Measurements from ENCODE around the gene DLGAP1.

The DLGAP1 gene

DNA sequence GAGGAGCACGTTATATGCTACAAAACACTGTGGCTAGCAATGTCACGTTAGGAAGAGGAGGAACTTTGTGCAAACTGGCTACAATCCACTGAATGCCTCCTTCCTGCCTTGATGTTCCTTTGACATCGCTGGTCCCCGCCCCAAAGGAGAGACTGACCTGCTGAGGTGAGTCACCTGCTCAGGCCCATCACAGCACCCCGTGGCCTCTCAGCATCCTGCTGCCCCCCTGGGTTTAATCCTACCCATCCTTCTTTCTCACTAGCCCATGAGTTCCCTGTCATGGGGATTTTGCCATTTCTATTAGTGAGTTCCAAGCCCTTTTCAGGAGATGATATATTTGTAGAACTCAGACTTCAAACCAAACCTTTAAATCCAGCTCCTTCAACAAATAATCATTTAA is 16.2 kb downstream of the DLGAP1 start:
- Histone ChIP-seq H3K4me3 (ENCODE audit: low read depth in 1 of 2, low read length in 2 of 2) (no peak overlapping the region), H3K9me3 (ENCODE audit: control insufficient read depth in 1 of 2, low read length in 2 of 2) (no peaks in the 10 kb centered on the region), H3K36me3 (ENCODE audit: control insufficient read depth in 1 of 2, insufficient read depth in 2 of 2, low read length in 2 of 2) (no peaks in the 10 kb centered on the region), H3K9ac (ENCODE audit: low read depth in 1 of 2, low read length in 2 of 2) (no peak overlapping the region), H3K27me3 (ENCODE audit: control insufficient read depth in 1 of 2, insufficient read depth in 2 of 2, low read length in 2 of 2) (no peaks in the 10 kb centered on the region), H3K4me1 (ENCODE audit: control insufficient read depth in 1 of 2, insufficient read depth in 2 of 2, low read length in 2 of 2) (no peaks in the 10 kb centered on the region), H3K27ac (ENCODE audit: low read depth, low read length) (no peak overlapping the region)

DNA sequence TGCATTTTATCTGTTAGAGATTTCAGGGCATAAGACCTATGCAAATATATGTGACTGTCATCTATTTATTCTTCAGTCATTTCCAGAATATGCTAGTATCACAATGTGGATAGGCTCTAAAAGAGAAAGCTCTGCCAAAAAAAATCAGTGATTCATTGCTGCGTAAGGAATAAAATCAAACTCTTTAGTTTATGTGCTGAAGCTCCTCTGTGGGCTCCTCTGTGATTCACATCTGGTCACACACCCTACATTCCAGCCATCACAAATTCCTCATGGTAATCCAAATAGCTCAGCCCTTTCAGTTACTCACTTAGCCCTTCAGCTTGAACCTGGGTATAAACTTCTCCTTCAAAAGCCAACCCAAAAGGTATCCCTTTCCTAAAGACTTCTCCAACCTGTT is 21.4 kb downstream of the DLGAP1 start:
- no peaks in the 10 kb centered on the region for H3K9me3 ChIP-seq (ENCODE audit: control insufficient read depth in 1 of 2, low read length in 2 of 2)
- no peaks in the 10 kb centered on the region for H3K4me1 ChIP-seq (ENCODE audit: control insufficient read depth in 1 of 2, insufficient read depth in 2 of 2, low read length in 2 of 2)
- H3K36me3 ChIP-seq (ENCODE audit: control insufficient read depth in 1 of 2, insufficient read depth in 2 of 2, low read length in 2 of 2), result no peaks in the 10 kb centered on the region
- H3K27me3 ChIP-seq (ENCODE audit: control insufficient read depth in 1 of 2, insufficient read depth in 2 of 2, low read length in 2 of 2), result no peaks in the 10 kb centered on the region
- H3K9ac ChIP-seq (ENCODE audit: low read depth in 1 of 2, low read length in 2 of 2), result no peak overlapping the region
- H3K27ac ChIP-seq (ENCODE audit: low read depth, low read length), result no peak overlapping the region
- no peak overlapping the region for H3K4me3 ChIP-seq (ENCODE audit: low read depth in 1 of 2, low read length in 2 of 2)

DNA sequence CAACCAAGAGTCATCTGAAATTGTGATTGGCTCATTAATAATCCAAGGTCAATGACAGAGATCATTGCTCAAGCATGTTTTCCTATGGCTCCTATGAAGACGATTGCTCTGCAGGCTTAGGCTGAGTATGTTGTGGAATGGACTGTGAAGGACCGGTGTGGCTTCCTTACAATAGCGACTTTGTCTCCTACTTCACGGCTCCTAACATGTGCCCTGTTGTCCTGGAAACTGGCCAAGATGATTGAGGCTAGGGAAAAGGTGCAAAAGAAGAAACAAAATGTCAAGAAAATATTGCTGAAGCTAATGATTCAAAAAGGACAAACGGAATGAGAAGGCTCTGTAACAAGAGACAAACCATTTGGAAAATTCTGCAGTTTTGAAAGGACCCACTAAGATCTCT is 24.3 kb downstream of the DLGAP1 start:
- H3K36me3 ChIP-seq (ENCODE audit: control insufficient read depth in 1 of 2, insufficient read depth in 2 of 2, low read length in 2 of 2), result no peaks in the 10 kb centered on the region
- no peaks in the 10 kb centered on the region for H3K4me1 ChIP-seq (ENCODE audit: control insufficient read depth in 1 of 2, insufficient read depth in 2 of 2, low read length in 2 of 2)
- H3K27ac ChIP-seq (ENCODE audit: low read depth, low read length), result no peak overlapping the region
- H3K9me3 ChIP-seq (ENCODE audit: control insufficient read depth in 1 of 2, low read length in 2 of 2), result no peaks in the 10 kb centered on the region
- no peaks in the 10 kb centered on the region for H3K27me3 ChIP-seq (ENCODE audit: control insufficient read depth in 1 of 2, insufficient read depth in 2 of 2, low read length in 2 of 2)
- no peak overlapping the region for H3K4me3 ChIP-seq (ENCODE audit: low read depth in 1 of 2, low read length in 2 of 2)
- no peak overlapping the region for H3K9ac ChIP-seq (ENCODE audit: low read depth in 1 of 2, low read length in 2 of 2)

DNA sequence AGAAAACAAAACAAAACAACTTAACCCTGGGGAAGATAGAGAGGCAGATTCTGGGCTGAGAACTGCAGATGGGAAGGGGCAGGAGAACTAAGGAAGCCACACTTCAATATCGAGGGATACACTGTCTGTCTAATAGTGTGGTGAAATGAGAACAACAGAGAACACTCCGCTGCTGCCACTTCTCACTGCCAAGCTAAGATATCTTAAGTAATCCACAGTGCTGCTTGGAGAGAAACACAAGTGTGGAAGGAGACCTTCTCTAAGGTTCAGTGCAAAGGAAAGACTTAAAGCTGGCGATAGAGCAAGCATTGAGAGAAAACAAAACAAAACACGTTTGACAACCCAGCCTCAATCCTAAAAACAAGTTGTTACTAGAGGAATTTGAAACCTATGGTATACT is 37.4 kb downstream of the DLGAP1 start:
- Histone ChIP-seq H3K4me1 (ENCODE audit: control insufficient read depth in 1 of 2, insufficient read depth in 2 of 2, low read length in 2 of 2) (no peaks in the 10 kb centered on the region), H3K27ac (ENCODE audit: low read depth, low read length) (no peak overlapping the region), H3K4me3 (ENCODE audit: low read depth in 1 of 2, low read length in 2 of 2) (no peak overlapping the region), H3K9me3 (ENCODE audit: control insufficient read depth in 1 of 2, low read length in 2 of 2) (no peaks in the 10 kb centered on the region), H3K27me3 (ENCODE audit: control insufficient read depth in 1 of 2, insufficient read depth in 2 of 2, low read length in 2 of 2) (no peaks in the 10 kb centered on the region), H3K9ac (ENCODE audit: low read depth in 1 of 2, low read length in 2 of 2) (no peak overlapping the region), H3K36me3 (ENCODE audit: control insufficient read depth in 1 of 2, insufficient read depth in 2 of 2, low read length in 2 of 2) (no peaks in the 10 kb centered on the region)

DNA sequence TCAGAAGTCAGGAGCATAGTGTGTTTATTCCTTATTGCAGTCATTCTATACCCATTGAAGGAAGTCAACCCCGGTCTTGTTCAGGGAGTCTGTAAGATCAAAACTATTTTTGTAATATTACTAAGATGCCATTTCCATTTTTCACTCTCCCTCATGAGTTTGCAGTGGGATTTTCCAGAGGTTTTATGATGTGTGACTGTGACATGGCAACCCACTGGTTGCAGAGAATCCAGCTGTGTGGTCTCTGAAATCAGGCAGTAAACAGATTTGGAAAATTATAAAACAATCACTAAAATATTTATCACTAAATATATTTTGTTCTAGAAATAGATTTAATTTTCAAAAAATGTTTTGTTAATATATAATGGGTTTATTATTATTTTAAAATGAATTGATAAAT is 38.1 kb downstream of the DLGAP1 start:
- Histone ChIP-seq H3K4me3 (ENCODE audit: low read depth in 1 of 2, low read length in 2 of 2) (no peak overlapping the region), H3K27ac (ENCODE audit: low read depth, low read length) (no peak overlapping the region), H3K9me3 (ENCODE audit: control insufficient read depth in 1 of 2, low read length in 2 of 2) (no peaks in the 10 kb centered on the region), H3K4me1 (ENCODE audit: control insufficient read depth in 1 of 2, insufficient read depth in 2 of 2, low read length in 2 of 2) (no peaks in the 10 kb centered on the region), H3K9ac (ENCODE audit: low read depth in 1 of 2, low read length in 2 of 2) (no peak overlapping the region), H3K27me3 (ENCODE audit: control insufficient read depth in 1 of 2, insufficient read depth in 2 of 2, low read length in 2 of 2) (no peaks in the 10 kb centered on the region), H3K36me3 (ENCODE audit: control insufficient read depth in 1 of 2, insufficient read depth in 2 of 2, low read length in 2 of 2) (no peaks in the 10 kb centered on the region)

DNA sequence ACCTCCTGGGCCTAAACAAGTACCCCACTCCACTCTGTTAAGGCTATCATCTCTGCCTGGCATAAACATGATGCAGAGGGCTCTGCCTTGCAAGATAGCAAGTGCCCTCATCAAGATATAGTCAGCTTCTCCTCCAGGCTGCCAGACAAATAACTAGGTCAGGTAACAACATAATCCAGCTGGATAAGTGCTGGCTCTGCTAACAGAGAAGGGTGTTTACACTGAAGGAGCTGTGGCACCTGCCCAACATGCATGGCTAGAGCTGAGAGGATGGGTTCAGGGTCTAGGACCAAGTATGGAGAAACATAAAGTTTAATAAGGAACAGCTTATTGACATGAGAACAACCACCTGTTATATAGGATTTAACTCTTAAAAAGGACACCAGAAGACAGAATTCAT is 42.8 kb downstream of the DLGAP1 start:
- Histone ChIP-seq H3K9ac (ENCODE audit: low read depth in 1 of 2, low read length in 2 of 2) (no peak overlapping the region), H3K9me3 (ENCODE audit: control insufficient read depth in 1 of 2, low read length in 2 of 2) (no peaks in the 10 kb centered on the region), H3K4me1 (ENCODE audit: control insufficient read depth in 1 of 2, insufficient read depth in 2 of 2, low read length in 2 of 2) (no peaks in the 10 kb centered on the region), H3K4me3 (ENCODE audit: low read depth in 1 of 2, low read length in 2 of 2) (no peak overlapping the region), H3K27me3 (ENCODE audit: control insufficient read depth in 1 of 2, insufficient read depth in 2 of 2, low read length in 2 of 2) (no peaks in the 10 kb centered on the region), H3K36me3 (ENCODE audit: control insufficient read depth in 1 of 2, insufficient read depth in 2 of 2, low read length in 2 of 2) (no peaks in the 10 kb centered on the region), H3K27ac (ENCODE audit: low read depth, low read length) (no peak overlapping the region)

DNA sequence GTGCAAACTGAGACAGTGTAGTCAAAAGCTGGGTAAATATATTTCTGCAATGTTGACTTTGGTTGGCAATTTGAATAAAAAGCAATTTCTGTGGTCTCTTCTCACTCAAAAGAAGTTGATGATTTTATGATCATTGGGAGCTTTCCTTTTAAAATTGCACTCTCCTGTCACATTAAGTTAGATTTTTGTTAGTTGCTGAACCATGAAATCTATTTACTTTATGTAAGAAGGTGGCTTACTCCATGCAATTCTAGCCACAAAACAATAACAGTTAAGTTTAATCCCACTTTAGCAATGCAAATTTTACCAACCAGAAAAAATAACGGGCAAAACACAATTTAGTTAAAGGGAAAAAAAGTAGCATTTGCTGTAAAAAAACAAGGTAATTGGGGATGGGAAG is 48.3 kb downstream of the DLGAP1 start:
- Histone ChIP-seq H3K4me1 (ENCODE audit: control insufficient read depth in 1 of 2, insufficient read depth in 2 of 2, low read length in 2 of 2) (no peaks in the 10 kb centered on the region), H3K36me3 (ENCODE audit: control insufficient read depth in 1 of 2, insufficient read depth in 2 of 2, low read length in 2 of 2) (no peaks in the 10 kb centered on the region), H3K27ac (ENCODE audit: low read depth, low read length) (no peak overlapping the region), H3K9ac (ENCODE audit: low read depth in 1 of 2, low read length in 2 of 2) (no peak overlapping the region), H3K4me3 (ENCODE audit: low read depth in 1 of 2, low read length in 2 of 2) (no peak overlapping the region), H3K9me3 (ENCODE audit: control insufficient read depth in 1 of 2, low read length in 2 of 2) (no peaks in the 10 kb centered on the region), H3K27me3 (ENCODE audit: control insufficient read depth in 1 of 2, insufficient read depth in 2 of 2, low read length in 2 of 2) (no peaks in the 10 kb centered on the region)

DNA sequence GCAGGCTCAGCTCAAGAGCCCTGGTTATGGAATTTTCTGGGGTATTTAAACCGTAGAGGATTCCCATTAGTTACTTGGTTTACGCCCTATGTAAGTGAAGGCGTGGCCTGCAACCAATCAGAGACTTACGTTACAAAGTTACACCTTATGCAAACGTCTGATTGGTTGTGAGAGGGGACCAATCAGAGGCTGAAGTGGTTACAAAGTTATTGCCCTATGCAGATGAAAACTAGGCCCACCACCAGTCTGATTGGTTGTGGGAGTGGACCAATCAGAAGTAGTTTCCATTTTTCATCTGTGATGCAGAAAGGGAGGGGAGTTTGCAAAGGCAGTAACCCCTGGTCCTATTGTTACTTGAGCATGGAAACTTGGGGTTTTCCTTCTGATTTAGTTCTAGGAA is 49.1 kb downstream of the DLGAP1 start:
- H3K36me3 ChIP-seq (ENCODE audit: control insufficient read depth in 1 of 2, insufficient read depth in 2 of 2, low read length in 2 of 2), result no peaks in the 10 kb centered on the region
- H3K9ac ChIP-seq (ENCODE audit: low read depth in 1 of 2, low read length in 2 of 2), result no peak overlapping the region
- no peaks in the 10 kb centered on the region for H3K4me1 ChIP-seq (ENCODE audit: control insufficient read depth in 1 of 2, insufficient read depth in 2 of 2, low read length in 2 of 2)
- no peak overlapping the region for H3K27ac ChIP-seq (ENCODE audit: low read depth, low read length)
- H3K4me3 ChIP-seq (ENCODE audit: low read depth in 1 of 2, low read length in 2 of 2), result no peak overlapping the region
- no peaks in the 10 kb centered on the region for H3K27me3 ChIP-seq (ENCODE audit: control insufficient read depth in 1 of 2, insufficient read depth in 2 of 2, low read length in 2 of 2)
- no peaks in the 10 kb centered on the region for H3K9me3 ChIP-seq (ENCODE audit: control insufficient read depth in 1 of 2, low read length in 2 of 2)

DNA sequence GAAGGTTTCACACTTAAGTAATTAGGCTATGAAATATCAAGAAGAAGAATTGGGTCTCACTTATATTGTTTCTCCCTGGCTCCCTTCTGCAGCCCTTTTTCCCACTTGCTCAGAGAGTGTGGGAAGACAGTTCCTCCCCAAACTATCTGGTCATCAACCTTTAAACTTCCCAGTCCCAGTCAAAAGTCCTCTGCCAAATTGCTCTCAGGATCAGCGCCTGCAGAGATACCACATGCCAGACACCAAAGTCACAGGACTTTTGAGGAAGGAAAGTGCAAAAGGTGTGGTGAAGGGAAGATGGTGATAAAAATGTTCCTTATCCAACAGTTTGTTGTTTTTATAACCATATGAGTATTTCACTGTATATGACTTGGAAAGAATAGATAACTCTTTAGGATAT is 51.3 kb downstream of the DLGAP1 start:
- H3K27me3 ChIP-seq (ENCODE audit: control insufficient read depth in 1 of 2, insufficient read depth in 2 of 2, low read length in 2 of 2), result no peaks in the 10 kb centered on the region
- H3K4me1 ChIP-seq (ENCODE audit: control insufficient read depth in 1 of 2, insufficient read depth in 2 of 2, low read length in 2 of 2), result no peaks in the 10 kb centered on the region
- H3K36me3 ChIP-seq (ENCODE audit: control insufficient read depth in 1 of 2, insufficient read depth in 2 of 2, low read length in 2 of 2), result no peaks in the 10 kb centered on the region
- no peaks in the 10 kb centered on the region for H3K9me3 ChIP-seq (ENCODE audit: control insufficient read depth in 1 of 2, low read length in 2 of 2)
- H3K4me3 ChIP-seq (ENCODE audit: low read depth in 1 of 2, low read length in 2 of 2), result no peak overlapping the region
- H3K27ac ChIP-seq (ENCODE audit: low read depth, low read length), result no peak overlapping the region
- H3K9ac ChIP-seq (ENCODE audit: low read depth in 1 of 2, low read length in 2 of 2), result no peak overlapping the region

DNA sequence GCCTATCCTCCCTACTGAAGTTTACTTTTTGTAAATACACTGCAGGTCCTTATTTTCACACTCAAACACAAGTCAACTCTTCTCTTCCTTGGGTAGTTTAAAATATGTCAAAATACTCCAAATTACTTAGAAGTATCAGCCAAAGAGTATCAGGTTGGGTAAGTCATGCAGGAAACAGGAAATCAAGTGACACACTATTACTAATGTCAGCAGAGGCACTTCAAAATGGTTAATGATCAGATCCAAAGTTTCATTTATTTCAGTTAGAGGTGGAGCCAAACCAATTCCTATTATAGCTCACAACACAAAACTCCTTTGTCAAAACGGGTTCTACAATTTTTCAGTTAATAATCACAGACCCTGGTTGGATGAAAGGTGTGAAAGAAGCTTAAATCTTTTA is 54.2 kb downstream of the DLGAP1 start:
- H3K27ac ChIP-seq (ENCODE audit: low read depth, low read length), result no peak overlapping the region
- H3K4me3 ChIP-seq (ENCODE audit: low read depth in 1 of 2, low read length in 2 of 2), result no peak overlapping the region
- no peaks in the 10 kb centered on the region for H3K9me3 ChIP-seq (ENCODE audit: control insufficient read depth in 1 of 2, low read length in 2 of 2)
- no peak overlapping the region for H3K9ac ChIP-seq (ENCODE audit: low read depth in 1 of 2, low read length in 2 of 2)
- H3K36me3 ChIP-seq (ENCODE audit: control insufficient read depth in 1 of 2, insufficient read depth in 2 of 2, low read length in 2 of 2), result no peaks in the 10 kb centered on the region
- no peaks in the 10 kb centered on the region for H3K4me1 ChIP-seq (ENCODE audit: control insufficient read depth in 1 of 2, insufficient read depth in 2 of 2, low read length in 2 of 2)
- H3K27me3 ChIP-seq (ENCODE audit: control insufficient read depth in 1 of 2, insufficient read depth in 2 of 2, low read length in 2 of 2), result no peaks in the 10 kb centered on the region

DNA sequence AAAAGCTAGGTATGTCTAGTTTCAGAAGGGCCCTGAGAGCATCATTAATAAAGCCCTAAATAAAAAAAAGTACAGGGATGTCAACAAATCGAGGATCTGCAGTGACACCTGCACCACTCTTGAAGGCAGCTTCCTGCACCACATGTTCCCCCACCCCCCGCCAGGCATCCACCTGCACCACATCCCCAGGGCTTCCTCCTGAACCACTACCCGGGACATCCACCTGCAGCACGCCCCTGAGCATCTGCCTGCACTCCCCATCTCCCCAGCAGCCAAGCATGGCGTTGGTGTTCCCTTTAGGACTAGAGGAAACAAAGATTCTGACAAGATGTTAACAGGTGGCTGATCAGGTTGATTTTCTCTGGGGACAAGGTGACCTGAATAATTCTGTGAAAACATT is 55.2 kb downstream of the DLGAP1 start:
- Histone ChIP-seq H3K9me3 (ENCODE audit: control insufficient read depth in 1 of 2, low read length in 2 of 2) (no peaks in the 10 kb centered on the region), H3K36me3 (ENCODE audit: control insufficient read depth in 1 of 2, insufficient read depth in 2 of 2, low read length in 2 of 2) (no peaks in the 10 kb centered on the region), H3K9ac (ENCODE audit: low read depth in 1 of 2, low read length in 2 of 2) (no peak overlapping the region), H3K27me3 (ENCODE audit: control insufficient read depth in 1 of 2, insufficient read depth in 2 of 2, low read length in 2 of 2) (no peaks in the 10 kb centered on the region), H3K4me1 (ENCODE audit: control insufficient read depth in 1 of 2, insufficient read depth in 2 of 2, low read length in 2 of 2) (no peaks in the 10 kb centered on the region), H3K4me3 (ENCODE audit: low read depth in 1 of 2, low read length in 2 of 2) (no peak overlapping the region), H3K27ac (ENCODE audit: low read depth, low read length) (no peak overlapping the region)

Measured in duodenal mucosa (tissue), 2 donors.